GM19328 (cell line): ENCODE data around the gene ZNF576.
A peak's percentile ranks its signal among the peaks of the same experiment; 100 is the strongest.
"Not testable (repeated sequence)": the region's sequence is repeated elsewhere in the genome, so short reads cannot be mapped to it uniquely, and the experiment has no call there.

Experiments used
- ATAC-seq: cut with Tn5 transposase; IDR thresholded peaks from one replicate; pipeline ENCODE4 v1.9.1; 2021; ENCODE audit warnings: mild to moderate bottlenecking, moderate library complexity; ENCODE audit not compliant: unreplicated experiment

Gene ZNF576

GRCh38 chr19:43595999-43596841, at the start of gene ZNF576, which contains the start of gene IRGQ:
TSS of gene ZNF576 (plus strand) at chr19:43596595. CDS start at chr19:43597109, 514 bp downstream.
TSS of gene IRGQ (minus strand) at chr19:43596134. CDS start at chr19:43595338, 796 bp downstream.
- peak; percentile 82 for ATAC-seq

GRCh38 chr19:43547926-43548325, 48.5 kb upstream of the ZNF576 start:
- ATAC-seq, result not testable (repeated sequence)

GRCh38 chr19:43548706-43549105, 47.7 kb upstream of the ZNF576 start:
- ATAC-seq, result no peak

GRCh38 chr19:43551399-43552197, 44.8 kb upstream of the ZNF576 start:
- no peak for ATAC-seq

GRCh38 chr19:43552198-43552450, 44.3 kb upstream of the ZNF576 start:
- ATAC-seq, result no peak

DNA sequence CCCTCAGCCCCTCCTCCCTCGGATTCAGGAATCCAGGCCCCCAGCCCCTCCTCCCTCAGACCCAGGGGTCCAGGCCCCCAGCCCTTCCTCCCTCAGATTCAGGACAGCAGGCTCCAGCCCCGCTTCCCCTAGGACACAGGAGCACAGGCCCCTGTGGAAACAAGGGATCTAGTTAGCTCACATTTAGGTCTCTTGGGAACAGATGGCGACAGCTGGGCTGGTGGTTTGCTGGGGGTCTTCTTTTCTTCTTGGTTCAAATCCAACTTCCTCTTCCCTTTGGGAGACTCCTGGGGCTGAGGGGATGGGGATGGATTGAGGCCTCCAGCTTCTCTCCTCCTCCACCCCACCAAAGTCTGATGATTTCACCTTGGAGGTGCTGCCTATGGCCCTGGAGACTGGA, 43.8 kb upstream of the ZNF576 start:
- ATAC-seq, result no peak

DNA sequence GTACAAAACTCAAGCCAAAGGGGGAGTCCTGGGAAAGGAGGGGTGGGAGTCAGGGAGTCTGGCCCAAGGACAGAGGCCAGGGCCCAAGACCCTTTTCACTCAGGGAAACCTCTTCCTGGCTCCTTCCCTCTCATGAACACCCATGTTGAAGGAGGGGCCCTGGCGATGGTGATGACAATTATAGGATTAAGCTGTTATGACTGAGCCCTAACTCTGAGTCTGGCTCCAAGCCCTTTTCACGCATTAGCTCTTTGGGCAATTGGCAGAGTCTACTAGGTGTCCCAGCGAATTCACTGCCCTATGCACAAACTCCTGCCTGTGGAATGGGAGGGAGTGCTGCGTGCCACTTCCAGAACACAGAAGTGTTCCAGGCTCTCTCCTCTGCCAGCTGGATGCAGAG, 42.7 kb upstream of the ZNF576 start:
- ATAC-seq, result no peak

DNA sequence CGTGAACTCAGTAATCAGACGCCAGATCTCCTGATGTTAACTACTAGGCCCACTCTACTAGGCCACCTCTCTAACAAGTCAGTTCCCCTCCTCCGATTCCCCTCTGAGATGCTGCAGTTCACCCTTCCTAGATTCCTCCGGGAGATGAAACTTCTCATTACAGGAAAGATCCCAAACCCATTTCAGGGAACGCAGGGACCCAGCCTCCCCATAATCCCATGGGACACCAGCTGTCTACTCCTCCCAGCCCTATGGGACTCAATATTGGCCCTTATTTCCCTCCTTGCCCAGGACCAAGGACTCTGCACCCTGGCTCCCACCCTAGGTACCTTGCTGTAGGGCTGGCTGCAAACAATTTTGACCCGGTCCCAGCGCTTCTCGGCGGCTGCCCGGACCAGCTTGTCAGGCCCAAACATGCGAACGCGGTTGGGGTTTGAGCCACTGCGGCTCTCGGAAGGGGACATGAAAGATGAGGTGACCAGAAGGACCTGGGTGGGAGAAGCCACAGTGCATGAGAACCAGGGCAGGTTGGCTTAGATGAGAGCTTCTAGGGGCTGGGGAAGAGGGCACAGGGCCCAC, 42.0 kb upstream of the ZNF576 start:
- no peak for ATAC-seq

DNA sequence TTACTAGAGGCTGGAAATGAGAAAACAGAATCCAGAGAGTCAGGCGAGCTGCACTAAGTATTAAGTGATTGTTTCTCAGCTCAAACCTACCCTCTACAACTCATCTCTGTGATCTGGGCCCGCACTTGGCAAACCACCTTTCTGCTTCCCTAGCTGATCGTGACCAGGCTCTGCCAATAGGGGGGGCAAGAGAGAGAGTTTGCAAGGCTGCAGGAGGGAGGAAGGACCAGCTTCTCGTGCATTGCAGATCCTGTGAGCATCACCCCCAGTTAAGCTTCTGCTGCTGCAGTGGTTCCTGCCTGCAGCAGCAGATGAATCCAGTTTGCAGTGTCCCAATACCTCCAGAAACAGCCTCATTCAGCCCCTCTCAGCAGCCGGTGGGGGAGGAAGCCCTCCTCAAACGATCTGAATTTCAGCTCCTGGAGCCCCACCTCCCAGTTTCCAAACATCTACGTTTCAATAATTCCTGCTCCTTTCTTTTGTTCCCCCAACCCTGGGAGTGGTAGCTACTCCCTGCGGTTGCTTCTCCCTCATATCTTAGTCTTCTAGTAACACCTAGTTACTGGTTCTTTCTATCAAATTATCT, 41.1 kb upstream of the ZNF576 start:
- ATAC-seq, result no peak

DNA sequence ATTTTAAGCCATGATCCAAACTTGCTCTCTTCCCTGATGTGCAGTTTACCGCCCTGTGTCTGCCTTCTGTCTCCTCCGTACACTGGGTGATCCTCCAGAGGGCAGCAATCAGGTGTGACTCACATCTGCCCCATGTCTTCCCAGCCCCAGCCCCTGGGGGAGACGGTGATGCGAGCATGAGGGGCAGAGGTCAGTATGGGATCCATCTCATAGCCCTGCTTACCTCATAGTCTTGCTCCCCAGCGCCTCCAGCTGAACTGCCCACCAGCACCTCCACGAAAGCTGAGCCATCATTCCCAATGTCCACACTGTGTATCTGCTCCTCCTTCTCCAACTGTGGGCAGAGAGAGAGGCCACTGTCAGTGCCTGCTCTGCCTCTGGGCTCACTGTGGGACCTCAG, 35.7 kb upstream of the ZNF576 start:
- ATAC-seq, result no peak

- ATAC-seq, result no peak
Measured at GRCh38 chr19:43561139-43561970, 35.0 kb upstream of the ZNF576 start.

GRCh38 chr19:43562226-43562697, 34.1 kb upstream of the ZNF576 start:
- ATAC-seq, result no peak

DNA sequence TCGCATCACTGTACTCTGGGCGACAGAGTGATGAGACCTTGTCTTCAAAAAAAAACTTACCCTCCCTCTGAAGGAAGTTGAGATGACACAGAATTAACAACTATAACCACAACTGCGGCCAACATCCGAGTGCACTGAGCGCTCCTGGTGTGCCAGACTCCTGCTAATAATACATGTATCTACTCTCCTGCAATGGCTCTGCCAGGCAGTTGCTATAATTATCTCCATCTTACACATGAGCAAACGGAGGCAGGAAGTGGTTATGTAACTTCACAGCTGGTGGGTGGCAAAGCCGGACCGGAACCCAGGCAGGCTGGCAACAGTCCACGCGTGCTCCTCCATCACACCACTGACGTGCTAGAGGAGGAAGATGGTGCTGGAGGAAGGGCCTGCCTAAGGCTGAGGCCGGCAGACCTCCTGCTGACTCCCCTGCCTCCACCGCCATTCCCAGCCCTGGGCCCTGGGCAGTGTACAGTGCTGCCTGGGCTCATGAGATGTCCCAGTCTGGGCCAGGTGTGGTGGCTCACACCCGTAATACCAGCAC, 33.6 kb upstream of the ZNF576 start:
- no peak for ATAC-seq

- no peak for ATAC-seq
Measured at GRCh38 chr19:43563816-43564457, 32.5 kb upstream of the ZNF576 start.

DNA sequence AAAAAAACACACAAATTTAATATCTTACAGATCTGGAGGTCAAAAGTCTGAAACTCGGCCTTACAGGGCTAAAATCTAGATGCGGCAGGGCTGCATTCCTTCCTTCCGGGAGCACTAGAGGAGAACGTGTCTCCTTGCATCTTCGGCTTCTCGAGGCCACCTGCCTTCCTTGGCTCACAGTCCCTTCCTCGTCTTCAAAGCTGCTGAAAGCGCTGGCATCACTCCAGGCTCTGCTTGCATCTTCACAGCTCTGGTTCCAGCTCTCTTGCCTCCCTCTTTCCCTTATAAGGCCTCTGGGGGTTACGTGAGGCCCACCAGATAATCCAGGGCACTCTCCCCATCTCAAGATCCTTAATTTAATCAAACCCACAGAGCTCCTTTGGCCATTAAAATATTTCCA, 31.6 kb upstream of the ZNF576 start:
- no peak for ATAC-seq

GRCh38 chr19:43569657-43570056, 26.7 kb upstream of the ZNF576 start:
- no peak for ATAC-seq

DNA sequence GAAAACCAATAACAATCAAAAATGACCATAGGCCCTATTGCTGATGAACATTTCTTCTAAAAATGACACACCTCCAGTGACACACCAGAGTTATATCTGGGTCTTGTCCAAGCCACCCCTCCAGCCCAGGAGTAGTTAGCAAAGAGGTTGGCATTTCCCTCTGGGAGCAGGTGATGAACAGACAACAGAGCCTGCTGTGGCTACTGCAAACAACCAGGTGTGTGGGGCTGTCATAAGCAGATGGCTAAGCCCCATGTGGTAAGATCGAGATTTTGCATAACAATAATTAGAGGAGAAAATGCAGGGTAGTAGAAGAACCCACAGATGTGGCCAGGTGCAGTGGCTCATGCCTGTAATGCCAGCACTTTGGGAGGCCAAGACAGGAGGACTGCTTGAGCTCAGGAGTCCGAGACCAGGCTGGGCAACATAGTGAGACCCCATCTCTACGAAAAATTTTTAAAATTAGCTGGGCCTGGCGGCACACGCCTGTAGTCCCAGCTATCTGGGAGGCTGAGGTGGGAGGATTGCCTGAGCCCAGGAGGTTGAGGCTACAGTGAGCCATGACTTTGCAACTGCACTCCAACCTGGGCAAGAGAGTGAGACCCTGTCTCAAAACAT, 26.1 kb upstream of the ZNF576 start:
- no peak for ATAC-seq

DNA sequence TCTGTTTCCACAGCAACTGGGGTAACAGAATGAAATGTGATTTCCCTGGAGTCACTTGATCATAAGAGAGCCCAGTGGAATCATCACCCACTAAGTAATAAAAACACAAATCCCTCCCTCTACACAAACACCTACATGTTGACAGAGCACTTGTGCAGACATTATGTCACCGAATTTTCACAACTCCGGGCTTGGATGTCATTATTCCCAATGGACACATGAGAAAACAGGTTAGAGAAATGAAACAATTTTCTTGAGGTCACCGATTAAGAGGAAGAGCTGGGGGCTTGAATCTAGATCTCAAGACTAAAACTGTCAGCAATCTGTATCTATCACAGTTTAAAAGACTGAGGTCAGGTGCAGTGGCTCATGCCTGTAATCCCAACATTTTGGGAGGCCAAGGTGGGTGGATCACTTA, 24.2 kb upstream of the ZNF576 start:
- ATAC-seq, result no peak

GRCh38 chr19:43574424-43575155, 21.8 kb upstream of the ZNF576 start:
- ATAC-seq, result no peak
